GM19035 (cell line): Measurements from ENCODE around the gene PREX1.

Source experiments
- ATAC-seq: cut with Tn5 transposase; IDR thresholded peaks from one replicate; pipeline ENCODE4 v1.9.1; 2021; ENCODE audit not compliant: unreplicated experiment

PREX1 gene

GRCh38 chr20:48686238-48687116 lies 141.3 kb downstream of the PREX1 start:
- no peak for ATAC-seq

DNA sequence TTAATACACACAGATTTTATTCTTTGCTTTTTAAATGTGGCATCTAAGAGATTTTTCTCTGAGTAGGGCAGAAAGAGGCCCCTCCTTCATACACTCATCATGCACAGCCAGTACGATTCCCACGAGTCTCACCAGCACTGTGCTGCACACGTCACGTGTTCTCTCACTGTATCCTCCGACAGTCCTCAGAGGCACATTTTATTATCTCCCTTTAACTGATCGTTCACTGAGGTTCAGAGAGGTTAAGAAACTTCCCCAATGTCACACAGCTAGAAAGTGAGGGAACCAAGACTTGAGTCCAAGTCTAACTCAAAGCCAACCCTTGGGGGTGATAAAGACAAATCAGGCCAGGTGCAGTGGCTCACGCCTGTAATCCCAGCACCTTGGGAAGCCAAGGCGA lies 142.5 kb downstream of the PREX1 start:
- no peak for ATAC-seq

DNA sequence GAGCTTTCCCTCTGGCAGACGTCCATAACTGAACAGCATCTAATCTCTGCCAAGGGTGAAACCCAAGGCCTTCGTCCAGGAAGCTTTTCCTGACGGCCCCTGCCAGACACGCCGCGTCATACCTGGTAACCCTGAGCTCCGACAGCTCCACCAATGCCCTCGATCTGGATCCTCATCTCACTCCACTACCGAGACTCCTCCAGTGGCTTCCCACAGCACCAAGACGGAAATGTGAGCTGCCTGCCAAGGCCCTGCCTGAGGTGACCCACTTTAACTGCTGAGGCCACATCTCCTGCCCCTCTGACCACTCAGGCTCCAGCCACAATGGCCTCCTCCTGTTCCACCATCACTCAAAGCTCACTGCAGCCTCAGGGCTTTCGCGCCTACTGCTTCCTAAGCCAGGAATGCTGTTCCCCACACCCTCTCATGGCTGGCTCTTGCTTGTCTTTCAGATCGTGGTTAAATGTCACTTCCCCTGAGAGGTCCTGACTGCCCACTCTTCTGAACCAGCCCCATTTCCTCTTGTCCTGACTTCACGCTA lies 143.2 kb downstream of the PREX1 start:
- ATAC-seq: no peak

GRCh38 chr20:48683467-48684175 lies 144.2 kb downstream of the PREX1 start:
- ATAC-seq: no peak

DNA sequence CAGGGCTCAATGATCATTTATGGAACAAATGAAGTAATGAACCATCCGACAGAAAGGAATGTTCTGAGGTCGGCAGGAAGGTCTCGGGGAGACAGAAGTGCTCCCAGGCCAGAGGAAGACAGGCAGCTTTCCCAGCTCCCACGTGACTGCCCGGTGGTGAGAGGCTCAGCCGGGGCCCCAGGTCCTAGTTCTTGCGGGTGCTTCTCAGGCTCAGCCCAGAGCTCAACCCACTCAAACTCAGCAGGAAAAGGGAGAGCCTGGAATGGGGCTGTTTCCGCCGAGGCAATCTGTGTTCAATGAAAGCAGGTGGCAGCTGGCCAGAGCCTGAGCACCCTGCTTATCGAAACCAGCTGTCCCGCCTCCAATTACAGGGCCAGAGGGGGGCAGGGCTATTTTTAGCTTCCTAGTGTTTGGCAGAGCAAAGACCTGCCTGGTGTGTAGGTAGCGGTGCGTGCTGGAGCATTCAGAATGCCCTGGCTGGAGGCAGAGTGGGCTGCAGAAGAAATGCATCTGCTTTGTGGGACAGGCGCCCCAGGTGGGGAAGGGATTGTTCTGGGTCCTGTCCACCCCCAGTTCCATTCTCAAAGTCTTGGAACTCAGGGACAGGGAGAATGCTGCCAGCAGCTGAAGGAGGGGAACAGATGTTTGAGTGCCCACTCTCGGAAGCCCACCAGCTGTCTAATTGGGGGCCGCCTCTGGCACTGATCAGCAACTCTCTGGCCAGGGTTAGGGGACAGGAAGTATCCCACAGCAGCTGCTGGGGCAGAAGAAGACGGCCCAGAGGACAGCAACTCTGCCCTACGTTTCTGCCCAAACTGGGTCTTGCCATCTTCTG lies 145.1 kb downstream of the PREX1 start:
- ATAC-seq: no peak

- no peak for ATAC-seq
These were observed 145.8 kb downstream of the PREX1 start for GRCh38 chr20:48681873-48682426.

GRCh38 chr20:48681201-48681872 lies 146.5 kb downstream of the PREX1 start:
- ATAC-seq: no peak

DNA sequence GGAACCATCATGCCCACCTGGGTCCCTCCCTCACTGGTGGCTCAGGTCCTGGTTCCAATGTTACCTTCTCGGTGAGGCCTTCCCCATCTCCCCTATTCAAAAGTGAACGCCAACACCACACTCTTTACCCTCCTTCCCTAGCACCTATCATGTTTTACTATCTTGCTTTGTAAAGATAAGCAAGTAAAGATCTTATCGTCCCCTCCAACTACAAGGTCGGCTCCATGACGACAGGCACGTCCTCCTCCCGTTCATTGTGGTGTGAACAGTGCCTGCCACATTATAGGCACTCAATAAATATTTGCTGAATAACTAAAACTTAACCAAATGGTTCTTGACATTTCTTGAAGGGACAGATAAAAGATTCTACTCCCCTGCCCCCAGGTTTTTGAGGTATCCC lies 147.1 kb downstream of the PREX1 start:
- no peak for ATAC-seq

DNA sequence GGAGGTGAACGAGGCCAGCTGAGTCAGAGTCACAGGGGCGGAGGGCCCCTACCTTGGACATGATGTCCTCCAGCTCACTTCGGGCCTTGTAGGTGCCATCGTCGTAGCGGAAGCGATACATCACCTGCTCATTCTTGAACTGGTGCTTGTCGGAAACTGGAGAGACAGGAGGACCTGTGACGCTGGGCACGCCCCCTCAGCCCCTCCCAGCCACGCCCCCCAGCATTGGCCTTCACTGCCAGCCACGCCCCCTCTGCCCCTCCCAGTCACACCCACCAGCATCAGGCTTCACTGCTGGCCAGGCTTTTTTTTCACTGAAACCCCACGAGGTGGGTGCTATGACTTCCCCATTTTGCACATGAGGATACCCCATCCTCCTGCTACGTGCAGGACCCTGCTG lies 148.2 kb downstream of the PREX1 start:
- ATAC-seq: no peak

DNA sequence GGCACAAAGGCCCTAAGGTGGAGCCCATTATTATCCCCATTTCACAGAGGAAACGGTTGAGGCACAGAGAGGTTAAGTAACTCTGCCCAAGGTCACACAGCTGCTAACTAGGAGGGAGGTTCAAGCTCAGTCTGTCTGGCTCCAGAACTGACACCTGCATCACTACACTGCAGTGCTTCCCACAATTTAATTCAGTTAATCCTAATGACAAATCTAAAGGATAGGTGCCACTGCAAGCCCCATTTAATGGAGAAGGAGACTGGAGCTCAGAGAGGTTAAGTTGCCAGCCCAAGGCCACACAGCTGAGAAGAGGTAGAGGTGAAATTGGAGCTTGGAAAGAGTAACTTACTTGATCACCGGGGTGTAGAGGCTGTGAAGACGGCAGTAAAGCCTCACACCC lies 148.8 kb downstream of the PREX1 start:
- no peak for ATAC-seq

DNA sequence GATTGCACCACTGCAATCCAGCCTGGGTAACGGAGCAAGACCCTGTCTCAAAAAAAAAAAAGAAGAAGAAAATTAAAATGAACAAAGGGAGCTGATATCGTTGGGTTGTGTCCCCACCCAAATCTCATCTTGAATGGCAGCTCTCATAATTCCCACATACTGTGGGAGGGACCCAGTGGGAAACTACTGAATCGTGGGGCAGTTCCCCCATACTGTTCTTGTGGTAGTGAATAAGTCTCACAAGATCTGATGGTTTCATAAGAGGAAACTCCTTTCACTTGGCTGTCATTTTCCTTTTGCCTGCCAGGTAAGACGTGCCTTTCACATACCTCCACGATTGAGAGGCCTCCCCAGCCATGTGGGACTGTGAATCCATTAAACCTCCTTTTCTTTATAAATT lies 149.4 kb downstream of the PREX1 start:
- no peak for ATAC-seq

DNA sequence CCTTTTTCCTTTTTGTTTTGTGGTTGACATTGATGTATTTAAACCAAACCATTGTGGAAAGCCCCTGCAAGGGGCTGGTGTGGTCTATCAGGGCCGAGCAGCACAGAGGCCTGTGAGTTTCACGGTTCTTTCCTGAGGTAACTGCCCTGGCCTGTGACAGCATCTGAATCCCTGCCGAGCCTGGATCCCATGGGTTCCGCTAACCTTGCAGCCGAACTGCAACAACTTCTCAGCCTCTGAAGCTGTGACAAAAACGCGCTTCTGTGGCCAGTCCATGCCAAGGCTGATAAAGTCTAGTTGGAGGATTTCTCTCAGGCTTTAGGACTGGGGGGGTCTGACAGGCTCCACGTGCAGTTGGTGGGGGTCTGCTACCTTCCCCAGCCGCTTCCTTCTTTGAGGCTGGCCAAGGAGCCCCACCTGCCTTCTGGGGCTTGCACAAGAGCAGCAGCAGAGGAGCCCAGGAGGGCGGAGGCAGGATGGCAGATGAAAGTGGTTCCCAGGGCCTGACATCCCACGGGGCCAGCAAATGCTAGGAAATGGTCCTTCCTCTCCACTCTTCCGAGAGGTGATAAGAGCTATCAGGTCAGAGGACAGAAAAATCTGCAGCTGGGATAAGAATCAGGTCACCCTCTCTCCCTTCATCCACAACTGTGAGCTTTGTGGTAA lies 150.9 kb downstream of the PREX1 start:
- no peak for ATAC-seq

- no peak for ATAC-seq
These were observed 151.7 kb downstream of the PREX1 start for GRCh38 chr20:48676125-48676524.

DNA sequence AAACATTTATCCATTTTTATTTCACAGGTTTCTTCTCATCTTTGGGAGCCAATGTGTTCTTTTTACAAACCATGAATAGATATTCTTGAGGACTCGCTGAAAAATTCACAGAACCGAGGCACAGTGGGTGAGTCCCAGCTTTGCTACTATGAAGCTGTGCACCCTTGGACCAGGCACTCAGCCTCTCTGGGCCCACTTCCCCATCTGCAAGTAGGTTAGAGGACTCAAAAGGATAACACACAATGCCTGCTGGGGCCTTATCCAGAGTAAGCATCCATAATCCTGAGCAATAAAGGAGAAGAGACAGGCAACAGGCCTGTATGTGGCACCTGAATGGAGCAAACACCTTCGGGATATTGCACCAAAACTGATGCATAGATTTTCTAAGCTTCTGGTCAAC lies 153.3 kb downstream of the PREX1 start:
- no peak for ATAC-seq

GRCh38 chr20:48673507-48673906 lies 154.3 kb downstream of the PREX1 start:
- ATAC-seq: no peak

- no peak for ATAC-seq
These were observed 155.5 kb downstream of the PREX1 start for GRCh38 chr20:48672324-48672723.

DNA sequence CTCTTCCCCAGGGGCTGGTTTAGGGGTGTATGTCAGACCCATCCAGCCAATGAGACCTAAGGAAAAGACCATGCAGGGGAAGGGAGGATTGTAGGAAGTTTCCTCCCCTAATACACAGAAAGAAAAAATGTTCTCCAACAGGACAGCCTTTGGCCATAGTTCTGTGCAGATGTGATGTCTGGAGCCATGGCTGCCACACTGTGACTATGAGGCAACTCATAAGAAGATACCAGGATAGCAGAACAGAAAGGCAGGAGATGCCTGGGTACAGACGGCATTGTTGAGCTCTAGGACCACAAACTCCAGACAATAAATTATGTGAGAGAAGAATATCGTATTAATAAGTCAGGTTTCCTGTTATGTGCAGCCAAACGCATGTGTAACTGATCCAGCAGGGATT lies 156.7 kb downstream of the PREX1 start:
- ATAC-seq: no peak

DNA sequence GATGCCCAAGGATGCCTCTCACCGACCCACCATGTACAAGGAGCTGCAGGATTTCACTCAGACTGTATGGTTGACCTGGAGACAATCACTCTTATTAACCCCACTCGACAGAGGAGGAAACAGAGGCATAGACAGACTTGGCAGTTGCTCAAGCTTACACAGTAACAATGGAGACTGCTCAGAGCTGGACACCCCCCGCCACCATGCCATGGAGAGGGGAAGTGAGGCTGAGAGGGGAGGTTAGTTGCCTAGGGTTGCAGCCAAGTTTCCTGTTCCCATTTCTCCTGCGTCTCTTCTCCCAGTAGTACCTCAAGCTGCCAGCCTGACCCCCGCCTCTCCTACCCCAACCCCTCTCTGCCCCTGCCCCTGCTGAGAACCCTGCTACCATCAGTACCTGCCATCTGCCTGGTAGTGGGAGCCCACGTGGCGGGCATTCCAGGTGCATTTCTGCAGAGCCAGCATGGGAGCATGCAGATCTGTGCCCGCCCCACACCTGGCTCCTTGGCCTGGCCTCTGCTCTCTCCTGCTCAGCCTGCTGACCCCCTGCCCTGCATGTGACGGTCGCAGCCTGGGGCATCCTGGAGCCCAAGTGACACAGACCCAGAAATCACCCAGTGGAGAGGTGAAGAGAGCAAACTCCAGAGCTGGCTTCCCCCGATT lies 157.7 kb downstream of the PREX1 start:
- ATAC-seq: no peak

- no peak for ATAC-seq
These were observed 159.3 kb downstream of the PREX1 start for GRCh38 chr20:48668451-48668946.
